GM12891 (cell line): ENCODE results near the gene BTBD2.
A peak's percentile ranks its signal among the peaks of the same experiment; 100 is the strongest.

Experiments used
- DNase-seq: peaks from one replicate; pipeline ENCODE4 v3.0.0; 2011; ENCODE audit warnings: low spot score; ENCODE audit not compliant: insufficient read length
- FAIRE-seq: peaks from 2 replicates; lab custom pipeline; 2011; peaks lifted over from hg19 to GRCh38; lab: Jason Lieb, UNC
- PAX5 ChIP-seq: IDR thresholded peaks from 2 replicates; pipeline ENCODE4 v1.6.1; 2011; ENCODE audit warnings: low read length, moderate library complexity, mild to moderate bottlenecking; ENCODE audit not compliant: insufficient read depth, severe bottlenecking
- POLR2A ChIP-seq: IDR thresholded peaks from 2 replicates; pipeline ENCODE4 v1.6.1; 2011; ENCODE audit warnings: low read depth, low read length, control low read depth
- POLR2AphosphoS5 ChIP-seq: IDR thresholded peaks from 2 replicates; pipeline ENCODE4 v1.6.1; 2011; ENCODE audit warnings: low read depth, low read length, control low read depth
- POU2F2 ChIP-seq: IDR thresholded peaks from 2 replicates; pipeline ENCODE4 v1.6.1; 2011; ENCODE audit warnings: low read depth, mild to moderate bottlenecking, control low read depth, low read length, moderate library complexity
- SPI1 ChIP-seq: IDR thresholded peaks from 2 replicates; pipeline ENCODE4 v1.6.1; 2011; ENCODE audit warnings: low read depth, low read length, control low read depth
- TAF1 ChIP-seq: IDR thresholded peaks from 2 replicates; pipeline ENCODE4 v1.6.1; 2011; ENCODE audit warnings: low read depth, low read length, control low read depth

Gene BTBD2

DNA sequence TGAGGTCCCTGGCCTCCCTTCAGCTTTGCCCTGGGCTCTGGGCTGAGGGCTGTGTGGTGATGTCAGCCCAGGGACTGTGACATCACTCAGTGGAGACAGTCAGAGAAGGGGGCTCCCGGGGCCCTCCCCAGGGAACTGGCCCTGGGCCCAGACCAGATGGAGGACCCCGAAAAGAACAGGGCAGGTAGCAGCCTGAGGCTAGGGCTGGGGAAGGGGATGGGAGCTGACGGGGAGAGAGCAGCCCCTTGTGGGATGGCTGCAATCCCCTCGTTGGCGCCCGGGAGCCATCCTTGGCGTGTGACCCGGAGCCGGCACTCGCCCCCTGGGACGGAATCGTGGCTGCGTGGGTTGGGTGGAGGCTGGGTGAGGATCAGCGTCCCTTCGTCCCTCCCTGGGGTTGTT lies 61.0 kb downstream of the BTBD2 start:
- no peak for TF ChIP-seq POU2F2
- no peak for TF ChIP-seq POLR2A
- TF ChIP-seq TAF1: no peak
- no peak for TF ChIP-seq SPI1
- no peak for TF ChIP-seq PAX5
- TF ChIP-seq POLR2AphosphoS5: no peak
- no peak for FAIRE-seq
- no peak for DNase-seq

DNA sequence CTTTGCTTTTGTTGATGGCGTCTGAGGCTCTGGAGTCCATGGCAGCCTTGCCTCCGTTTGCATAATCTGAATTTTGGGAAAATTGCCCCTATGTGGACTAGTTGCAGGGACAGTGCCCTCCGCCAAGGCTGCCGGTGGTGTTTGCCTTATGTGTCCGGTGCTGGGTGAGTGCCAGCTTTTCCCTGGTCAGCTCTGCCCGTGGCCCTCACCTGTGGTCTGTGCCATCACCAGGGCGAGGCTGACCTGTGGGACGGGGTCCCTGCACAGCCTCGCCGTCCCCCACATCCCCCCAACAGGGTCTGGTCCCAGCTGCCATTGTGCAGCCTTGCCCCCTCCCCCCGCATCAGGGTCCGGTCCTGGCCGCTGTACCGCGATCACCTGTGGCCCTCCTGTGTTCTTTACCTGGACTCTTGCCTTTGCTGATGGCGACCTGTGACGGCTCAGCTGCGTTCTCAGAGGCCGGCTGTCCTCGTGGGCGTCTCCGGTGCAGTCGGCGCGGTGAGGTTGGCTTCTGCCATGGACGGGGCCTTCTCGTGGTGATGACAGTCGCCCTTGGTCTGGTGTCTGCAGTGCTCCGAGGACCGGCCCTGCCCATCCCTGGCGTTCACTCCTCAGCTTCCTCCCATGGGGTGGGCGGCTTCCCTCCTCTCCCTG lies 61.9 kb downstream of the BTBD2 start:
- DNase-seq: no peak
- no peak for FAIRE-seq
- TF ChIP-seq PAX5 (no peak), POU2F2 (no peak), POLR2A (no peak), SPI1 (no peak), TAF1 (no peak), POLR2AphosphoS5 (no peak)

DNA sequence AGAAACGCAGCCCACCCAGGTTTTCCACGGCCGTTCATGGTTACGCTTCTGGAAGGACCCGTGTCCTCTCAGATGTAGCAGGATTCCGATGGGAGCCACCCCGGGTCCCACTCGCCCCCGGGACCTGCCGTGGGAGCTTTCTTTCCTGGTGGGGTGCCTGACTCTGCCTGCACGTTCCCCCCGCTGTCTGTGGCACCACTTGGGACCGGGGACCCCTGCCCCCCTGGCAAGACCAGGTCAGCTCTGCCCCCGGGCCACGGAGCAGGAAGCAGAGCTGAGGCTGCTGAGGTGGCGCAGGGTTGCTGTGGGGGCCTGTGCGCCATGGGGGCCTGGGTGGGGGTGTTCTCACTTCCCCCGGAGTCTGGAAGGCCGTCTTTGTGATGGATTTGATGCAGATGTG lies 62.5 kb downstream of the BTBD2 start:
- TF ChIP-seq POLR2AphosphoS5 (no peak), POU2F2 (no peak), PAX5 (no peak), SPI1 (no peak), TAF1 (no peak), POLR2A (no peak)
- DNase-seq (no peak), FAIRE-seq (no peak)

DNA sequence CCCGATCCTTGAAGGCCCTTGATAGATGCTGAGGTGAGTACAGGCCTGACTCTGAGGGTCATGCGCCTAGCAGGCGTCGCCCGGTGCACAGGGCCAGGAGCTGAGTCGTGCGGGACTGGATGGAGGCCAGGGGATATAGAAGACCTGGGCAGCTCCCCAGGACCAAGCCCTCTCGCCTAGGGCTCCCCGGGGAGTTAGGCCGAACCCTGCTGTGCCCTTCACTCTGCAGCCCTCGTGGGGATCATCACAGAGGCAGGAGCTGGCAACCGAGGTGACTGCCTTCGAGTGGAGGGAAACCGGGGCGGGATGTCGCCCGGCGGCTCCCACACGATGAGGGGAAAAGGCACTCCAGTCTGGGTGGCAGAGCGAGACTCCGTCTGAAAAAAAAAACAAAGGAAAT lies 62.9 kb downstream of the BTBD2 start:
- FAIRE-seq (no peak), DNase-seq (no peak)
- TF ChIP-seq TAF1 (no peak), POU2F2 (no peak), SPI1 (no peak), POLR2AphosphoS5 (no peak)

DNA sequence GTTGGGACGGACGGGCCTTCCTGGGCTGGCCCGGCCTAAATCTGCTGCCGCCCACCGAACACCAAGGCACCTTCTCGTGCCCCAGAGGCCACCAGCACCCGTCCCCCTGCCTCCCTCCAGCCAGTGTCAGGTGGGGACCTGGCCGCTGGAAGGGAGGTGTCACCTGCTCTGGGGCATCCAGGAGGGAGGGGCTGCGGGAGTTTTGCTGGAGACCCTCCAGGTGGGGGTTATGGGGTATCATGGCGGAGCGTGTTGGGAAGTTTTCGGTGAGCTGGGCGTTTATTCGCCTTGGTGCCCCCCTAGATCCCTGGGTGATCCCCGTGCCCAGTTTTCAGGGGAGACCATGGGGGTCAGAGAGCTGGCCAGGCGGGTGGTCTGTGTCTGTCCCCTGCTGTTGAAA lies 64.9 kb downstream of the BTBD2 start:
- TF ChIP-seq SPI1: no peak
- no peak for TF ChIP-seq POLR2AphosphoS5
- TF ChIP-seq TAF1: no peak
- TF ChIP-seq PAX5: no peak
- TF ChIP-seq POLR2A: no peak
- no peak for TF ChIP-seq POU2F2
- FAIRE-seq: no peak
- no peak for DNase-seq

DNA sequence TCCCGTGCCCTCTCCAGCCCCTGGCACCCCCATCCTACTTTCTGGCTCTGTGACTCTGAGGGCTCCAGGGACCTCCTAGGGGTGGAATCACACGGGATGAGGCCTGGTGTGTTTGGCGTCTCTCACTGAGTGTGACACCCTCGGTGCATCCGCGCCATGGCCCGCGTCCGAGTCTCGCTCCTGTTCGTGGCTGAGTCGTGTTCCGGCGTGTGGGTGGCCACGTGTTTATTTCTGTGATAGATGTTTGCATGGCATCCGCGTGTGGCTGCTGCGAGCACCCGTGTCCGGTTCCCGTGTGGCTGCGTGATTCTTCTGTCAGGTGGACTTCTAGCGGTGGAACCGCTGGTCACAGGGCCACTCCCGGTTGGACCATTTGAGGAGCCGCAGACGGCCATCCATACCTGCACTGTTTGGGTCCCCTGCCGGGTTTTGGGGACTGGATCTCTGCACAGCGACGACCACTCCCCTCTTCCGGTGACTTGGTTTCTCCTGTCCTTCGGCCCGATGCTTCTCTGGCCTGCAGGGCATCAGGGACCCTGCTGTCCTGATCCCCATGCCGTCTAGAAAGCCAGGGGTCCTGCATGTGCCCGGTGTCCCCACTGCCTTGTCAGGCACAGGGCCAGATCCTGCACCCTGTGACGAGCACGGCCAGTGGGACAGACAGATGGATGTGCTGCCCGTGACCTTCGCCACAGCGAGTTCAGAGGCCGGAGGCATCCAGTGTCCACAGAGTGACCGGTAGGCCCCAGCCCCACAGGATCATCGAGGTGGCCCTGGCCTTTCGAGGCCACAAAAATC lies 66.0 kb downstream of the BTBD2 start:
- FAIRE-seq (no peak), DNase-seq (no peak)
- TF ChIP-seq POLR2AphosphoS5: no peak
- TF ChIP-seq POU2F2: no peak
- TF ChIP-seq TAF1: no peak
- no peak for TF ChIP-seq POLR2A
- no peak for TF ChIP-seq SPI1
- no peak for TF ChIP-seq PAX5

DNA sequence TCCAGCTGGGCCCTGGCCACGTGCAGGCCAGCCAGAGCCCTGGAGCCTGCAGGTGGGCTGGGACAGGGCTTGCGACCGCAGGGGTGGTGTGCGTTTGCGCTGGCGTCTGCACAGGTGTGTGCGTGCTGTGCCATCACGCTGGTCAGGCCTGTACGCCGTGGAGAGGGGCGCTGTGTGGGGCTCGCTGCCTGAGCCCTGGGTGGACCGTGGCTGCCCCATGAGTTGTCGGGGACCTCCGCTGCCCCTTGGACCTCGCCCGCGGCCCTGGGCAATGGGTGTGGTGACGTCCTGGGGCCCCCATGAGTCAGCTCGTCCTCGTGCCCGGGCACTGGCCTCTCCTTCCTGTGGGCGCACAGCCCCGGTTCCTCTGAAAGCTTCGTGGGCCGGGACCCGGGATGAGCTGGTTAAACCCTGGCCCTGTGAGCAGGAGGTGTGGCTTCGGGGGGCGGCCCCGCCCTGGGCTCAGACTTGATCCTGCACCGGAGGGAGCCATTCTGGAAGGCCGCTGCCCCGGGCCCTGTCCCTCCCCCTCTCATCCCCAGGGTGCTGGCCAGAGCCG lies 67.8 kb downstream of the BTBD2 start:
- no peak for FAIRE-seq
- DNase-seq: no peak
- no peak for TF ChIP-seq POLR2AphosphoS5
- TF ChIP-seq PAX5: no peak
- no peak for TF ChIP-seq TAF1
- no peak for TF ChIP-seq POU2F2

DNA sequence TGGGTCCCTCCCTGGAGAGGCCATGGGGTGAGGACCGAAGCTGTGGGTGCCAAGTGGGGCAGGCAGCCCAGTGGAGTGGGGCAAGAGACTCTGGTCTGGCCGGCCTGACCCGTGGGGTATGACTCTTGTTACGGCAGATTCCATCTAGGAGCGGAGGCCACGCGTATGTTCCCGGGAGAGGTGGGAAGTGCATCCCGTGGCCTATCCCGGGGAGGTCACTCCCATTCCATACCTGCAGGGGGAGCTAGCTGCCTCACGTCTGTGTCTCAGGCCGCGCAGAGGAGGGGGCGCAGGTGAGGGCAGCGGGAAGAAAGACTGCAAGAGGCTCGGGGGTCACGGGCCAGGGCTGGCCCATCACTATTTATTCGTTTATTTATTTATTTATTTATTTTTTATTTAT lies 69.6 kb downstream of the BTBD2 start:
- DNase-seq: no peak
- peak; percentile 9 for FAIRE-seq
- no peak for TF ChIP-seq PAX5
- TF ChIP-seq POU2F2: no peak
- no peak for TF ChIP-seq SPI1
- no peak for TF ChIP-seq TAF1
- no peak for TF ChIP-seq POLR2A
- TF ChIP-seq POLR2AphosphoS5: no peak

DNA sequence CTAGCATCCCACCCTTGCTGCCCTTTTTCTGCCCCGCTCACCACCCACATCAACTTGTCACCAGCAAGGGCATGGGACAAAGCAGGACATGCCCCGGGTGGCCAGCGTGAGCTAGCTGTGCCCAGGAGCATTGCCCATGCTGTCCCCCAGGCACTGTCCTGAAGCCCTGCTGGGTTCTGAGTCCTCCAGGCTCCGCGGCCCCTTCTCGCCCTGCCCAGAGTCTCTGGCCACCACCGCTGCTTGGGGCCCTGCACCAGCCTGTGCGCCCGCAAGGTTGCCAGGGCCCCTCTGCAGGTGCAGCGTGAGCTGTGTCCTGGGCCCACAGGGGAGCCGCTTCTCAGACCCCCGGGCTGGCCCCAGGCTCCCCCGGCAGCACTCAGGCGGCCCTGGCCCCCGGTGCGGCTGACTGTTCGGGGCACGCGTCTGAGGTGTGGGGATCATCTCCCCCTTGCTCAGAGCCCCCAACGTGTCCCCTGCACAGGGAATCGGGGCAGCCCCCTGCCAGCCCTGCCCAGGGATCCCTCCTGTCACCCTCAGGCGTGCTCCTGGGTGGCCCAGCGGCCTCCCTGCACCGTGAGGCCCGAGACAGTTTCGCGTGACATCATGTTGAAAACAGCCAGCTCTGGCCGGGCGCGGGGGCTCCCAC lies 70.5 kb downstream of the BTBD2 start:
- TF ChIP-seq TAF1 (no peak), PAX5 (no peak), SPI1 (no peak), POLR2AphosphoS5 (no peak), POU2F2 (no peak), POLR2A (no peak)
- DNase-seq (no peak), FAIRE-seq (no peak)
